ENCODE measurements around the gene RABAC1.
"Not testable (repeated sequence)": the region's sequence is repeated elsewhere in the genome, so short reads cannot be mapped to it uniquely, and the experiment has no call there.

DNA sequence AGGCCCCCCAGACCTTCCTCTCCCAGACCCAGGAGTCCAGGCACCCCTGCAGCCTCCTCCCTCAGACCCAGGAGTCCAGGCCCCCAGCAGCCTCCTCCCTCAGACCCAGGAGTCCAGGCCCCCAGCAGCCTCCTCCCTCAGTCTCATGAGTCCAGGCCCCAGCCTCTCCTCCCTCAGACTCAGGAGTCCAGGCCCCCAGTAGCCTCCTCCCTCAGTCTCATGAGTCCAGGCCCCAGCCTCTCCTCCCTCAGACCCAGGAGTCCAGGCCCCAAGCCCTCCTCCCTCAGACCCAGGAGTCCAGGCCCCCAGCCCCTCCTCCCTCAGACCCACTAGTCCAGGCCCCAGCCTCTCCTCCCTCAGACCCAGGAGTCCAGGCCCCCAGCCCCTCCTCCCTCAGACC, 19.9 kb downstream of the RABAC1 start:
- not testable (repeated sequence) for TF ChIP-seq EZH2phosphoT487 (IDR thresholded peaks at IDR 0.05; ENCODE audit: borderline replicate concordance, low read depth, low read length)
- TF ChIP-seq, protein P1, sequence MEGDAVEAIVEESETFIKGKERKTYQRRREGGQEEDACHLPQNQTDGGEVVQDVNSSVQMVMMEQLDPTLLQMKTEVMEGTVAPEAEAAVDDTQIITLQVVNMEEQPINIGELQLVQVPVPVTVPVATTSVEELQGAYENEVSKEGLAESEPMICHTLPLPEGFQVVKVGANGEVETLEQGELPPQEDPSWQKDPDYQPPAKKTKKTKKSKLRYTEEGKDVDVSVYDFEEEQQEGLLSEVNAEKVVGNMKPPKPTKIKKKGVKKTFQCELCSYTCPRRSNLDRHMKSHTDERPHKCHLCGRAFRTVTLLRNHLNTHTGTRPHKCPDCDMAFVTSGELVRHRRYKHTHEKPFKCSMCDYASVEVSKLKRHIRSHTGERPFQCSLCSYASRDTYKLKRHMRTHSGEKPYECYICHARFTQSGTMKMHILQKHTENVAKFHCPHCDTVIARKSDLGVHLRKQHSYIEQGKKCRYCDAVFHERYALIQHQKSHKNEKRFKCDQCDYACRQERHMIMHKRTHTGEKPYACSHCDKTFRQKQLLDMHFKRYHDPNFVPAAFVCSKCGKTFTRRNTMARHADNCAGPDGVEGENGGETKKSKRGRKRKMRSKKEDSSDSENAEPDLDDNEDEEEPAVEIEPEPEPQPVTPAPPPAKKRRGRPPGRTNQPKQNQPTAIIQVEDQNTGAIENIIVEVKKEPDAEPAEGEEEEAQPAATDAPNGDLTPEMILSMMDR (conservative IDR thresholded peaks at IDR 0.05; ENCODE audit: low read length): not testable (repeated sequence)

Measured in OCI-LY7 (cell line).